ENCODE results near the gene CACNG1. TPM values are rescaled to one million over a fixed set of nuclear protein-coding genes. Genes with fewer than 3 reads are reported as not detected.

CACNG1 gene
- total RNA-seq, 1 experiment from 2014 or later: not detected

DNA sequence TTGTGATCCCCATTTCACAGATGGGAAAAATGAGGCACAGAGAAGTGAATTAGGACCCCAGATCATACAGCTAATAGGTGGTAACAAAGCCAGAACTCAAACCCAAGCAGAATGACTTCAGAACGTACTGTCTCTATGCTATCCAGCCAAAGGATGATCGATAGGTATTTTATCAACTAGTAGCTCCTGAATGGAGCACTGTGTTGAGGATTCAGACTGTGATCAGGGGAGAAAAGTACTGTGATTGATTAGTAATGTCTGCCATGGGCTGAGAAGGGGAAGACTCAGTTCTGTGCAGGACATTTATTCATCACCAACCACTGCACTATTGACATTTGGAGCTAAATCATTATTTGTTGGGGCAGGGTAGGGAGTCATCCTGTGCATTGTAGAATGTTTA lies 41.1 kb upstream of the CACNG1 start:
- no peak overlapping the region for H3K27ac Mint-ChIP-seq
- Histone ChIP-seq H3K23me2 (ENCODE audit: insufficient read length, low read depth, low read length, poor library complexity, severe bottlenecking) (no peaks in the 10 kb centered on the region), H3K79me1 (ENCODE audit: insufficient read depth, low read depth, low read length, poor library complexity, severe bottlenecking) (no peaks in the 10 kb centered on the region), H3K14ac (ENCODE audit: insufficient read depth, low read length) (no peak overlapping the region), H3K9ac (ENCODE audit: extremely low read depth, insufficient read length, low read length) (no peak overlapping the region), H3T11ph (ENCODE audit: low read length) (no peak overlapping the region), H3K27me3 (ENCODE audit: insufficient read depth, low read length) (no peaks in the 10 kb centered on the region), H2BK20ac (ENCODE audit: low read depth, low read length, poor library complexity, severe bottlenecking) (no peak overlapping the region), H3K27ac (ENCODE audit: insufficient read length, low read depth, low read length) (no peak overlapping the region), H2AK5ac (ENCODE audit: insufficient read length, low read length) (no peak overlapping the region), H3K4me2 (ENCODE audit: insufficient read depth, insufficient read length, low read length) (no peak overlapping the region), H4K8ac (replicated peaks; ENCODE audit: insufficient read length, low read depth, low read length) (no peak overlapping the region), H4K5ac (ENCODE audit: insufficient read length, low read depth, low read length) (no peak overlapping the region), H4K91ac (ENCODE audit: insufficient read length, low read depth, low read length) (no peak overlapping the region), H4K20me1 (ENCODE audit: control insufficient read depth, insufficient read depth, insufficient read length) (no peaks in the 10 kb centered on the region), H2BK120ac (ENCODE audit: low read depth, low read length, poor library complexity, severe bottlenecking) (no peak overlapping the region), H3K79me2 (ENCODE audit: insufficient read depth, low read length) (no peaks in the 10 kb centered on the region), H3K18ac (ENCODE audit: insufficient read length, low read depth, low read length) (no peak overlapping the region), H2BK5ac (ENCODE audit: insufficient read length, low read length) (no peak overlapping the region), H2BK12ac (ENCODE audit: insufficient read length, low read depth, low read length) (no peak overlapping the region), H3K9me3 (ENCODE audit: control insufficient read depth, low read depth, low read length) (no peaks in the 10 kb centered on the region), H3K4ac (ENCODE audit: low read depth, low read length) (no peak overlapping the region), H3K56ac (ENCODE audit: insufficient read length, low read depth, low read length) (no peak overlapping the region), H2BK15ac (ENCODE audit: low read depth, low read length) (no peak overlapping the region), H3K4me1 (ENCODE audit: insufficient read depth, low read length) (no peaks in the 10 kb centered on the region), H2AFZ (ENCODE audit: low read length) (no peak overlapping the region), H3K23ac (ENCODE audit: insufficient read length, low read depth, low read length) (no peak overlapping the region)
- no CpG with 5 or more reads among the region's 2 CpGs for WGBS (ENCODE audit: extremely low coverage, insufficient read length, low lambda C conversion rate)
- no peak for TF ChIP-seq CTCF (conservative IDR thresholded peaks at IDR 0.05)
- no peaks in the 10 kb centered on the region for H3K36me3 Mint-ChIP-seq (ENCODE audit: insufficient read depth in 1 of 3, low read depth in 3 of 3)
- peaks cover 1% of the 10 kb centered on the region; the same call in 1 of the 2 replicates for H3K27me3 Mint-ChIP-seq (ENCODE audit: low read depth)
- H3K4me1 Mint-ChIP-seq: peaks cover 0 to 4% of the 10 kb centered on the region in 2 experiments; a peak in 1 of 4 replicates
- peaks cover 6 to 7% of the 10 kb centered on the region in 2 experiments; a peak in 3 of 5 replicates for H3K9me3 Mint-ChIP-seq
- no peak overlapping the region for H3K4me3 Mint-ChIP-seq
- DNase-seq: no peak

All from H9 (cell line).